Measurements from ENCODE around the gene CRIP2.

CRIP2 gene

DNA sequence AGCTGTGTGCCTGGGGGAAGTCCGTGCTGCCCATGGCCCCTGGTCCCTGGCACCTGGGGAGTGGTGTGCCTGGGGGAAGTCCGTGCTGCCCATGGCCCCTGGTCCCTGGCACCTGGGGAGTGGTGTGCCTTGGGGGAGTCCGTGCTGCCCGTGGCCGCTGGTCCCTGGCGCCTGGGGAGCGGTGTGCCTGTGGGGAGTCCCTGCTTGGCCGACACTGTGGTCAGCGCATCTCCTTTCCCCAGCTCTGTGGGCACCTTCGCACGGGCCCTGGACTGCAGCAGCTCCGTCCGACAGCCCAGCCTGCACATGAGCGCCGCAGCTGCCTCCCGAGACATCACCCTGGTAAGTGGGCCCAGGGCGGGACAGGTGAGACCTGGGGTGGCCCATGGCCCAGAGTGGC, 14.5 kb upstream of the CRIP2 start:
- no peak for DNase-seq (ENCODE audit: extremely low read depth, low read depth)
- TF ChIP-seq, protein P1, sequence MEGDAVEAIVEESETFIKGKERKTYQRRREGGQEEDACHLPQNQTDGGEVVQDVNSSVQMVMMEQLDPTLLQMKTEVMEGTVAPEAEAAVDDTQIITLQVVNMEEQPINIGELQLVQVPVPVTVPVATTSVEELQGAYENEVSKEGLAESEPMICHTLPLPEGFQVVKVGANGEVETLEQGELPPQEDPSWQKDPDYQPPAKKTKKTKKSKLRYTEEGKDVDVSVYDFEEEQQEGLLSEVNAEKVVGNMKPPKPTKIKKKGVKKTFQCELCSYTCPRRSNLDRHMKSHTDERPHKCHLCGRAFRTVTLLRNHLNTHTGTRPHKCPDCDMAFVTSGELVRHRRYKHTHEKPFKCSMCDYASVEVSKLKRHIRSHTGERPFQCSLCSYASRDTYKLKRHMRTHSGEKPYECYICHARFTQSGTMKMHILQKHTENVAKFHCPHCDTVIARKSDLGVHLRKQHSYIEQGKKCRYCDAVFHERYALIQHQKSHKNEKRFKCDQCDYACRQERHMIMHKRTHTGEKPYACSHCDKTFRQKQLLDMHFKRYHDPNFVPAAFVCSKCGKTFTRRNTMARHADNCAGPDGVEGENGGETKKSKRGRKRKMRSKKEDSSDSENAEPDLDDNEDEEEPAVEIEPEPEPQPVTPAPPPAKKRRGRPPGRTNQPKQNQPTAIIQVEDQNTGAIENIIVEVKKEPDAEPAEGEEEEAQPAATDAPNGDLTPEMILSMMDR (IDR thresholded peaks at IDR 0.05; ENCODE audit: low read depth, low read length, missing control alignments), result no peak
- H3K4me3 ChIP-seq (replicated peaks; ENCODE audit: low read depth, low read length), result no peak overlapping the region

GRCh38 chr14:105460616-105461015, 14.0 kb upstream of the CRIP2 start:
- no peak for DNase-seq (ENCODE audit: extremely low read depth, low read depth)
- TF ChIP-seq, protein P1 (IDR thresholded peaks at IDR 0.05; ENCODE audit: low read depth, low read length, missing control alignments), result no peak

DNA sequence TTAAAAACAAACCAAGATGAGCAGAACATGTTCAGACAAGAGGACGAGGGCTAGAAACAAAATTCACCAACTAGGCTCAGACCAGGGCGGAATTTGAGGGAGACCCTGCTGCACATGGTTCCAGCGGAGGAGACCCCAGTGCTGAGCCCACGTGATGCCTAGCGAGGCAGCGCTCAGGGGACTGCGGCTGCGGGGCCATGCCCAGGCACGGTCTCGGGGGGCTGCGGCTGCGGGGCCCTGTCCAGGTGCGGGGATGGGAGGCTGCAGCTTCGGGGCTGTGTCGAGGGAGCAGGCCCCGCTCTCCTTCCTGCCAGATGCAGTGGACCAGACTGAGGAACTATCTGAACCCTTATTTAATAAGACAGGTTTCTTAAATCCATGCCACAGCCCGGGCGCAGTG, 12.7 kb upstream of the CRIP2 start:
- TF ChIP-seq, protein P1 (IDR thresholded peaks at IDR 0.05; ENCODE audit: low read depth, low read length, missing control alignments), result no peak
- H3K4me3 ChIP-seq (replicated peaks; ENCODE audit: low read depth, low read length), result no peak overlapping the region
- no peak for DNase-seq (ENCODE audit: extremely low read depth, low read depth)

More at GRCh38 chr14:105460616-105461015, 14.0 kb upstream of the CRIP2 start:
- no peak overlapping the region for H3K4me3 ChIP-seq (replicated peaks; ENCODE audit: low read depth, low read length)

DNA sequence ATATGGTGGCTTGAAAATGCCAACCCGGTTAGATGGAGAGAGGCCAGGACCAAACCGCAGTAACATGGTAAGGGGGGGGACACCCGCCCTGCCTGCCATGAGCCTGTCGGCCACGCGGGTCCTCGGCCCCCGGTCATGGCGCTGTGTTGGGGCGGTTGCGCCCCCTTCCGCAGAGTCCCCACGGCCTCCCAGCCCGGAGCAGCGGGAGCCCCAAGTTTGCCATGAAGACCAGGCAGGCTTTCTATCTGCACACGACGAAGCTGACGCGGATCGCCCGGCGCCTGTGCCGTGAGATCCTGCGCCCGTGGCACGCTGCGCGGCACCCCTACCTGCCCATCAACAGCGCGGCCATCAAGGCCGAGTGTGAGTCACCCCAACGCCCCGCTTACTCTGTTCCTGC, 10.1 kb upstream of the CRIP2 start:
- DNase-seq (ENCODE audit: extremely low read depth, low read depth), result no peak
- TF ChIP-seq, protein P1 (IDR thresholded peaks at IDR 0.05; ENCODE audit: low read depth, low read length, missing control alignments), result no peak
- no peak overlapping the region for H3K4me3 ChIP-seq (replicated peaks; ENCODE audit: low read depth, low read length)

GRCh38 chr14:105465209-105466031, 9.2 kb upstream of the CRIP2 start:
- TF ChIP-seq, protein P1 (IDR thresholded peaks at IDR 0.05; ENCODE audit: low read depth, low read length, missing control alignments), result no peak
- no peak for DNase-seq (ENCODE audit: extremely low read depth, low read depth)
- H3K4me3 ChIP-seq (replicated peaks; ENCODE audit: low read depth, low read length), result no peak overlapping the region

GRCh38 chr14:105466531-105467248, 7.9 kb upstream of the CRIP2 start:
- no peak overlapping the region for H3K4me3 ChIP-seq (replicated peaks; ENCODE audit: low read depth, low read length)
- TF ChIP-seq, protein P1 (IDR thresholded peaks at IDR 0.05; ENCODE audit: low read depth, low read length, missing control alignments), result no peak
- no peak for DNase-seq (ENCODE audit: extremely low read depth, low read depth)
